Stomach (tissue), 9 donors: ENCODE results near the gene RPN1. TPM values are rescaled to one million over a fixed set of nuclear protein-coding genes. Genes with fewer than 3 reads are reported as not detected.

Experiments
- DNase-seq, 2 donors: peaks; one replicate each; pipeline versions ENCODE4 v3.0.0 to v3.0.0-alpha.2; 2013 to 2019
- H3K27ac ChIP-seq, 5 donors: fragments of 200-600 bp in 4 of 5; sonication (generic) in 4 of 5; one replicate each; pipeline ENCODE4 v1.5.1; 2013 to 2019; ENCODE audit warnings: mild to moderate bottlenecking in 1 of 5, moderate library complexity in 1 of 5
- H3K27me3 ChIP-seq, 3 donors: fragments of 200-600 bp; sonication (generic); one replicate each; pipeline ENCODE4 v1.5.1; 2017 to 2019; ENCODE audit warnings: mixed run types in 1 of 3
- H3K36me3 ChIP-seq, 4 donors: fragments of 200-600 bp; sonication (generic); 1 replicate in 3 of 4; 2 replicates in 1 of 4; pipeline ENCODE4 v1.5.1; 2016 to 2019
- H3K4me1 ChIP-seq, 4 donors: fragments of 200-600 bp; sonication (generic); one replicate each; pipeline ENCODE4 v1.5.1; 2016 to 2019
- H3K4me3 ChIP-seq, 4 donors: fragments of 200-600 bp; sonication (generic) in 3 of 4; one replicate each; pipeline ENCODE4 v1.5.1; 2016 to 2019; ENCODE audit warnings: mild to moderate bottlenecking in 1 of 4
- H3K9me3 ChIP-seq, 4 donors: fragments of 200-600 bp; sonication (generic); one replicate each; pipeline ENCODE4 v1.5.1; 2016 to 2019
- EP300 ChIP-seq: sonication (generic); formaldehyde crosslinking; IDR thresholded peaks from one replicate; pipeline ENCODE4 v1.6.1; 2017; ENCODE audit warnings: antibody characterized with exemption
- POLR2A ChIP-seq, 4 donors: fragments of 450-650 bp; IDR thresholded peaks; one replicate each; pipeline ENCODE4 v1.6.1; 2016; ENCODE audit warnings: antibody characterized with exemption in 4 of 4, control low read depth in 2 of 4, mild to moderate bottlenecking in 1 of 4, moderate library complexity in 1 of 4
- POLR2AphosphoS5 ChIP-seq, 3 donors: sonication (generic); formaldehyde crosslinking; IDR thresholded peaks; one replicate each; pipeline ENCODE4 v1.6.1; 2016; ENCODE audit warnings: antibody characterized with exemption in 3 of 3
- WGBS, 5 donors: extraction: QIAGEN DNeasy Blood & Tissue Kit in 3 of 5; methylation state at CpG; one replicate each; pipeline versions ENCODE4 v1.1.5 to v1.1.7; 2013 to 2018; 5-methylcytosine and 5-hydroxymethylcytosine counted together
- intact Hi-C: fragments of 100-400 bp; cut with DNase I; formaldehyde crosslinking; loops from one replicate; pipeline ENCODE4 v1.15.1; 2023; ENCODE audit warnings: low total_unique reads
- polyA plus RNA-seq, 3 donors: library from polyadenylated mRNA; stranded (reverse); fragments of 200-250 nt; gene quantifications; one replicate each; pipeline ENCODE4 v1.2.3, GENCODE V29; 2013
- total RNA-seq, 5 donors: library from RNA; depleted of rRNA; stranded (reverse); fragments of >200 nt; gene quantifications; one replicate each; pipeline versions ENCODE4 v1.1.0 to v1.2.3, GENCODE V29; 2014 to 2016
- TF ChIP-seq, protein P1 (sequence below), 7 experiments: fragments of 450-650 bp in 4 of 7; fragments of 200-600 bp in 3 of 7; sonication (generic) in 3 of 7; IDR thresholded peaks; one replicate each; pipeline ENCODE4 v1.5.1; 2016 to 2019; ENCODE audit warnings: antibody characterized with exemption in 7 of 7, control low read depth in 2 of 7, mild to moderate bottlenecking in 1 of 7
- donor health status: healthy with polysubstance abuse.
- donor health status: Bipolar disorder and iron deficiency.
- donor health status: healthy.

The RPN1 gene
- total and polyA plus RNA-seq, 8 donors, result 39.9 to 328 (median 107) TPM

DNA sequence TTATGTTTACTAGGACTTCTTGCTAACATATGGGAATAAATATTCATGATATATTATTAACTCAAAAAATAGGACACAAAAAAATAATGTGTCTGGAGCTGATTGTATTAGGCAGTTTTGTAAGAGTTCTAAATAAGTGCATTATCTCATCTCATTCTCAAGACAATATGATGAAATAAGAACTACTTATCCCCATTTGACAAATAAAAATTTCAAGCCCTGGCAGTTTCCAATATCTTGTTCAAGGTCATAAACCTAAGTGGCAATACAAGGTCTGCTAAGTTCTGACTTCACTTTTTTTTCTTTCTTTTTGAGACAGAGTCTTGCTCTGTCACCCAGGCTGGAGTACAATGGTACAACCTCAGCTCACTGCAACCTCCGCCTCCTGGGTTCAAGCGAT is 18.3 kb downstream of the RPN1 start:
- H3K27ac ChIP-seq, result peak overlapping the region in 2 of 5 donors; percentile 30 to 42
- 94 to 98% (median 97%) methylated on average over 2 of the region's 2 CpGs for WGBS, 5 donors
- no peak for DNase-seq
- H3K9me3 ChIP-seq, result no peaks in the 10 kb centered on the region
- H3K4me3 ChIP-seq, result no peak overlapping the region
- TF ChIP-seq POLR2AphosphoS5 (IDR thresholded peaks at IDR 0.05) (no peak), EP300 (no peak)
- peaks cover 0 to 10% (median 2%) of the 10 kb centered on the region in 4 donors for H3K4me1 ChIP-seq
- peaks cover 48 to 100% (median 99%) of the 10 kb centered on the region in 4 donors for H3K36me3 ChIP-seq
- no peaks in the 10 kb centered on the region for H3K27me3 ChIP-seq
- intact Hi-C loops, result no loop called here

DNA sequence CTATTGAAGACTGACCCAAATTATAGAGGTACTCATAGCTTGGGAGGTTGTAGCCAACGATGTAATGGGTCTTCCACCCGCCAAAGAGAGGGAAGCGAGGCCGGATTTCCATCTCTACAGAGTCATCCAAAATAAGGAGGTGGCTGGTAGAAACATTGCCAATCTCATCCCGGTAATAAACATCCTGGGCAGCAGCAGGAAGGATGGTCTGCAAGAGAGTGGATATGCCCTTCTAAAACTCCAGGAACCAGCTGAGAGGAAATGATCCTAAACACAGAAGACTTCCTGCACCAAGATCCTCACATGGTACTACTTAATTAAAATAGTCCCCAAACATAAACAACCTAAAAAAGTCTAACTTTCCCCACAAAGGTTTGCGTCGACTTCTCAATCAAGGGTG is 20.7 kb downstream of the RPN1 start:
- DNase-seq, result no peak
- Histone ChIP-seq H3K4me1 (peaks cover 0 to 15% (median 9%) of the 10 kb centered on the region in 4 donors), H3K9me3 (no peaks in the 10 kb centered on the region), H3K36me3 (peaks cover 57 to 100% (median 99%) of the 10 kb centered on the region in 4 donors), H3K4me3 (no peak overlapping the region), H3K27me3 (no peaks in the 10 kb centered on the region), H3K27ac (peak overlapping the region in 1 of 5 donors; percentile 14)
- TF ChIP-seq POLR2A (IDR thresholded peaks at IDR 0.05) (no peak), POLR2AphosphoS5 (IDR thresholded peaks at IDR 0.05) (no peak), EP300 (no peak)
- TF ChIP-seq, protein P1, sequence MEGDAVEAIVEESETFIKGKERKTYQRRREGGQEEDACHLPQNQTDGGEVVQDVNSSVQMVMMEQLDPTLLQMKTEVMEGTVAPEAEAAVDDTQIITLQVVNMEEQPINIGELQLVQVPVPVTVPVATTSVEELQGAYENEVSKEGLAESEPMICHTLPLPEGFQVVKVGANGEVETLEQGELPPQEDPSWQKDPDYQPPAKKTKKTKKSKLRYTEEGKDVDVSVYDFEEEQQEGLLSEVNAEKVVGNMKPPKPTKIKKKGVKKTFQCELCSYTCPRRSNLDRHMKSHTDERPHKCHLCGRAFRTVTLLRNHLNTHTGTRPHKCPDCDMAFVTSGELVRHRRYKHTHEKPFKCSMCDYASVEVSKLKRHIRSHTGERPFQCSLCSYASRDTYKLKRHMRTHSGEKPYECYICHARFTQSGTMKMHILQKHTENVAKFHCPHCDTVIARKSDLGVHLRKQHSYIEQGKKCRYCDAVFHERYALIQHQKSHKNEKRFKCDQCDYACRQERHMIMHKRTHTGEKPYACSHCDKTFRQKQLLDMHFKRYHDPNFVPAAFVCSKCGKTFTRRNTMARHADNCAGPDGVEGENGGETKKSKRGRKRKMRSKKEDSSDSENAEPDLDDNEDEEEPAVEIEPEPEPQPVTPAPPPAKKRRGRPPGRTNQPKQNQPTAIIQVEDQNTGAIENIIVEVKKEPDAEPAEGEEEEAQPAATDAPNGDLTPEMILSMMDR (IDR thresholded peaks at IDR 0.05), result no peak
- intact Hi-C loops, result no loop called here
- WGBS, 5 donors, result 84 to 90% (median 85%) methylated on average over 7 of the region's 7 CpGs

DNA sequence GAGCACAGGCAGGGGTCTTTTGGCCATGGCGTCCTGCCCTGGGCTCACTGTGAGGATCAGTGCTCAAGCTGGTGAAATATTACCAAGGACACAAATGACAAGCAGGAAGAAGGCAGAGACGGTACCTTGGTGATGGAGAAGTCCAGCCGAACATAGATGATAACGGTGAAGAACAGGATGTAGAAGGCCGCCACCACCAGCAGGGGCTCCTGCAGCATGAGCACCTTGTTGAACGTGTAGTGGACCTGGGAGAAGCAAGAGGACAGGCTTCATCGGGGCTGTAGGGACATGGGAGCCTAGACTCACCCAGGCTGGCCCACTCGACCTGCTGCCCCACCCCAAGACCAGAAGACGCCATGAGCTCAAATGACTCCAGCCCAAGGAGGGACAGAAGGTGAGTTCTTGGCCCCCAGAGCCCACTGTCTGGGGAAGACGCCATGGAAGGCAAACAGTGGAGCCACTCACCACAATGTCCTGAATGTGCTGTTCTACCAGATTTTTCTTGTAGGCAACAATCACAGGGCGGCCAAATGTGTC is 25.1 kb downstream of the RPN1 start:
- 83 to 93% (median 90%) methylated on average over 10 to 11 of the region's 11 CpGs for WGBS, 5 donors
- TF ChIP-seq, protein P1 (IDR thresholded peaks at IDR 0.05), result no peak
- TF ChIP-seq POLR2A (IDR thresholded peaks at IDR 0.05) (no peak), POLR2AphosphoS5 (IDR thresholded peaks at IDR 0.05) (no peak), EP300 (no peak)
- Histone ChIP-seq H3K9me3 (no peaks in the 10 kb centered on the region), H3K27ac (peak overlapping the region in 1 of 5 donors; percentile 69), H3K36me3 (peaks cover 70 to 100% (median 100%) of the 10 kb centered on the region in 4 donors), H3K4me1 (peaks cover 0 to 35% (median 27%) of the 10 kb centered on the region in 4 donors), H3K4me3 (no peak overlapping the region), H3K27me3 (no peaks in the 10 kb centered on the region)
- intact Hi-C loops, result no loop called here
- DNase-seq, result no peak

DNA sequence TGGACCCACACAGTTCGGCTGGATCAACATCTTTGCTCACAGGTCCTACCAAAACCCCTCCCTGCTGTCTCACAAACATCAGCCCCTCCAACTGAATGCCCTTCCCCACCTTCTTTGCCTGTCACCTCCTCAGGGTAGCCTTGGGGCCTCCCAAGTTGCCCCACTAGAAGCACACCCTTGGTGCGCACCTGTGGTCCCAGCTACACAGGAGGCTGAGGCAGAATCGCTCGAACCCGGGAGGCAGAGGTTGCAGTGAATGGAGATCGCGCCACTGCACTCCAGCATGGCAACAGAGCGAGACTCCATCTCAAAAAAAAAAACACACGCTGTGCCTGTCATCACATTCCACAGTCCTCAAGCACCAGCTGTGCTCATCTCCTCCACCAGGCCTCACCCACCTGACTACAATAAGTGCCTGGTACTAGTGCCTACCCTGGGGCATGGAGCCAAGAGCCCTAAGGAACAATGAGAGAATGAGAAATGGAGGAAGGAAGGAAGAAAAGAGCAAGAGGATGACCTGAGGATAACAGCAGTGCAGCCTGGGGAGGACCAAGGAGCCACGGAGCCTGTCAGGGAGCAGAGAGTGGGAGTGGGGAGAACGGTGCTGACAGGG is 26.0 kb downstream of the RPN1 start:
- Histone ChIP-seq H3K4me1 (peaks cover 0 to 42% (median 28%) of the 10 kb centered on the region in 4 donors), H3K27me3 (no peaks in the 10 kb centered on the region), H3K4me3 (no peak overlapping the region), H3K9me3 (no peaks in the 10 kb centered on the region), H3K27ac (peak overlapping the region in 4 of 5 donors; percentile 21 to 69 (median 50)), H3K36me3 (peaks cover 69 to 100% (median 100%) of the 10 kb centered on the region in 4 donors)
- intact Hi-C loops, result no loop called here
- WGBS, 5 donors, result 79 to 89% (median 84%) methylated on average over 11 of the region's 11 CpGs
- TF ChIP-seq, protein P1 (IDR thresholded peaks at IDR 0.05), result no peak
- TF ChIP-seq POLR2A (IDR thresholded peaks at IDR 0.05) (no peak), EP300 (no peak), POLR2AphosphoS5 (IDR thresholded peaks at IDR 0.05) (no peak)
- no peak for DNase-seq

DNA sequence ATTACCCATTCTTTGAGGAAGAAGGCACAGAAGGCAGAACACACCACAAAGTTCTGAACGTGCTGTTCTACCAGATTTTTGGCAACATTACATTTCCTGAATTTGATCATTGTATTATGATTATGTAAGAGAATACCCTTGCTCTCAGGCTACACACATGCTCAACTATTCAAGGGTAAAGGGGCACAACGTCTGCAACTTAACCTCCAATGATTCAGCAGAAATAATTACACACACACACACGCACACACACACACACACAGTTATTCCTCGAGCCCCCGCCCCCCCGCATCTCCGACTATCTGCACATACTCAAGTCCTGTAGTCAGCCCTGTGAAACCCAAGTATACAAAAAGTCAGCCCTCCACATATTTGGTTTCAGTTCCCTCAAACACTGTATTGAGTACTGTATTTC is 26.8 kb downstream of the RPN1 start:
- H3K36me3 ChIP-seq, result peaks cover 63 to 100% (median 100%) of the 10 kb centered on the region in 4 donors
- no peak for TF ChIP-seq EP300
- TF ChIP-seq, protein P1 (IDR thresholded peaks at IDR 0.05), result no peak
- no peak for TF ChIP-seq POLR2AphosphoS5 (IDR thresholded peaks at IDR 0.05)
- no peak for TF ChIP-seq POLR2A (IDR thresholded peaks at IDR 0.05)
- no peaks in the 10 kb centered on the region for H3K9me3 ChIP-seq
- DNase-seq, result no peak
- no peak overlapping the region for H3K4me3 ChIP-seq
- peaks cover 6 to 51% (median 36%) of the 10 kb centered on the region in 4 donors for H3K4me1 ChIP-seq
- WGBS, 5 donors, result 52 to 68% (median 62%) methylated on average over 7 of the region's 7 CpGs
- peak overlapping the region in 4 of 5 donors; percentile 49 to 69 (median 60) for H3K27ac ChIP-seq
- intact Hi-C loops, result no loop called here
- H3K27me3 ChIP-seq, result no peaks in the 10 kb centered on the region
